ENCODE measurements around the gene KIAA1755.

KIAA1755 gene

GRCh38 chr20:38196592-38196991, 63.9 kb downstream of the KIAA1755 start:
- Histone ChIP-seq H4K20me1 (ENCODE audit: insufficient read depth, low read length) (no peaks in the 10 kb centered on the region), H3K4me2 (ENCODE audit: low read length) (no peak overlapping the region), H3K4me3 (ENCODE audit: low read length) (no peak overlapping the region), H3K79me2 (ENCODE audit: low read length) (no peaks in the 10 kb centered on the region), H2AFZ (ENCODE audit: low read depth, low read length) (no peak overlapping the region), H3K27me3 (ENCODE audit: low read depth, low read length) (no peaks in the 10 kb centered on the region), H3K4me1 (ENCODE audit: low read length) (peaks cover 16% of the 10 kb centered on the region), H3K36me3 (replicated peaks; ENCODE audit: low read depth, low read length) (no peaks in the 10 kb centered on the region), H3K9ac (ENCODE audit: low read length) (no peak overlapping the region), H3K9me3 (ENCODE audit: insufficient read depth, low read length) (no peaks in the 10 kb centered on the region), H3K27ac (ENCODE audit: low read length) (no peak overlapping the region)
- TF ChIP-seq CTCF (IDR thresholded peaks at IDR 0.05; ENCODE audit: low read depth, low read length) = no peak
- TF ChIP-seq EZH2phosphoT487 (IDR thresholded peaks at IDR 0.05; ENCODE audit: low read depth) = no peak

GRCh38 chr20:38196076-38196475, 64.5 kb downstream of the KIAA1755 start:
- H3K4me1 ChIP-seq (ENCODE audit: low read length) = peaks cover 16% of the 10 kb centered on the region
- H3K36me3 ChIP-seq (replicated peaks; ENCODE audit: low read depth, low read length) = no peaks in the 10 kb centered on the region
- TF ChIP-seq EZH2phosphoT487 (IDR thresholded peaks at IDR 0.05; ENCODE audit: low read depth) (no peak), CTCF (IDR thresholded peaks at IDR 0.05; ENCODE audit: low read depth, low read length) (no peak)
- no peak overlapping the region for H3K4me3 ChIP-seq (ENCODE audit: low read length)
- H3K9ac ChIP-seq (ENCODE audit: low read length) = no peak overlapping the region
- H3K9me3 ChIP-seq (ENCODE audit: insufficient read depth, low read length) = no peaks in the 10 kb centered on the region
- no peaks in the 10 kb centered on the region for H3K27me3 ChIP-seq (ENCODE audit: low read depth, low read length)
- no peak overlapping the region for H3K27ac ChIP-seq (ENCODE audit: low read length)
- H2AFZ ChIP-seq (ENCODE audit: low read depth, low read length) = no peak overlapping the region
- H3K4me2 ChIP-seq (ENCODE audit: low read length) = no peak overlapping the region
- no peaks in the 10 kb centered on the region for H4K20me1 ChIP-seq (ENCODE audit: insufficient read depth, low read length)
- no peaks in the 10 kb centered on the region for H3K79me2 ChIP-seq (ENCODE audit: low read length)

GRCh38 chr20:38195521-38195920, 65.0 kb downstream of the KIAA1755 start:
- no peak overlapping the region for H3K27ac ChIP-seq (ENCODE audit: low read length)
- H2AFZ ChIP-seq (ENCODE audit: low read depth, low read length) = no peak overlapping the region
- no peak overlapping the region for H3K9ac ChIP-seq (ENCODE audit: low read length)
- H3K4me1 ChIP-seq (ENCODE audit: low read length) = peaks cover 16% of the 10 kb centered on the region
- no peaks in the 10 kb centered on the region for H3K27me3 ChIP-seq (ENCODE audit: low read depth, low read length)
- H3K36me3 ChIP-seq (replicated peaks; ENCODE audit: low read depth, low read length) = no peaks in the 10 kb centered on the region
- no peaks in the 10 kb centered on the region for H3K79me2 ChIP-seq (ENCODE audit: low read length)
- H3K4me2 ChIP-seq (ENCODE audit: low read length) = no peak overlapping the region
- no peaks in the 10 kb centered on the region for H4K20me1 ChIP-seq (ENCODE audit: insufficient read depth, low read length)
- TF ChIP-seq EZH2phosphoT487 (IDR thresholded peaks at IDR 0.05; ENCODE audit: low read depth) = no peak
- TF ChIP-seq CTCF (IDR thresholded peaks at IDR 0.05; ENCODE audit: low read depth, low read length) = no peak
- H3K9me3 ChIP-seq (ENCODE audit: insufficient read depth, low read length) = no peaks in the 10 kb centered on the region
- H3K4me3 ChIP-seq (ENCODE audit: low read length) = no peak overlapping the region

GRCh38 chr20:38194971-38195504, 65.5 kb downstream of the KIAA1755 start:
- Histone ChIP-seq H3K36me3 (replicated peaks; ENCODE audit: low read depth, low read length) (no peaks in the 10 kb centered on the region), H3K4me2 (ENCODE audit: low read length) (no peak overlapping the region), H3K9me3 (ENCODE audit: insufficient read depth, low read length) (no peaks in the 10 kb centered on the region), H4K20me1 (ENCODE audit: insufficient read depth, low read length) (no peaks in the 10 kb centered on the region), H3K27ac (ENCODE audit: low read length) (no peak overlapping the region), H3K27me3 (ENCODE audit: low read depth, low read length) (no peaks in the 10 kb centered on the region), H2AFZ (ENCODE audit: low read depth, low read length) (no peak overlapping the region), H3K79me2 (ENCODE audit: low read length) (no peaks in the 10 kb centered on the region), H3K4me1 (ENCODE audit: low read length) (peaks cover 16% of the 10 kb centered on the region), H3K9ac (ENCODE audit: low read length) (no peak overlapping the region), H3K4me3 (ENCODE audit: low read length) (no peak overlapping the region)
- TF ChIP-seq EZH2phosphoT487 (IDR thresholded peaks at IDR 0.05; ENCODE audit: low read depth) = no peak
- no peak for TF ChIP-seq CTCF (IDR thresholded peaks at IDR 0.05; ENCODE audit: low read depth, low read length)
